HUES6 (cell line): Measurements from ENCODE around the gene CARD11.
"Not testable (repeated sequence)": the region's sequence is repeated elsewhere in the genome, so short reads cannot be mapped to it uniquely, and the experiment has no call there.

Experiments used
- H3K27ac ChIP-seq: 2 replicates; pipeline ENCODE4 v1.7.0; 2013; ENCODE audit warnings: low read depth, mild to moderate bottlenecking, low read length, inconsistent platforms
- H3K27me3 ChIP-seq: 2 replicates; pipeline ENCODE4 v1.6.1; 2013; ENCODE audit warnings: low read length; ENCODE audit not compliant: control insufficient read depth, insufficient read depth
- H3K36me3 ChIP-seq: 2 replicates; pipeline ENCODE4 v1.6.1; 2013; ENCODE audit warnings: low read length; ENCODE audit not compliant: control insufficient read depth, insufficient read depth
- H3K4me1 ChIP-seq: 2 replicates; pipeline ENCODE4 v1.6.1; 2013; ENCODE audit warnings: low read length; ENCODE audit not compliant: control insufficient read depth, insufficient read depth
- H3K4me3 ChIP-seq: 2 replicates; pipeline ENCODE4 v1.5.1; 2013; ENCODE audit warnings: low read depth, low read length
- H3K9ac ChIP-seq: one replicate; pipeline ENCODE4 v1.6.1; 2013; ENCODE audit warnings: mild to moderate bottlenecking, low read length
- H3K9me3 ChIP-seq: 2 replicates; pipeline ENCODE4 v1.6.1; 2013; ENCODE audit warnings: low read depth, low read length; ENCODE audit not compliant: control insufficient read depth, insufficient read depth

CARD11 gene

DNA sequence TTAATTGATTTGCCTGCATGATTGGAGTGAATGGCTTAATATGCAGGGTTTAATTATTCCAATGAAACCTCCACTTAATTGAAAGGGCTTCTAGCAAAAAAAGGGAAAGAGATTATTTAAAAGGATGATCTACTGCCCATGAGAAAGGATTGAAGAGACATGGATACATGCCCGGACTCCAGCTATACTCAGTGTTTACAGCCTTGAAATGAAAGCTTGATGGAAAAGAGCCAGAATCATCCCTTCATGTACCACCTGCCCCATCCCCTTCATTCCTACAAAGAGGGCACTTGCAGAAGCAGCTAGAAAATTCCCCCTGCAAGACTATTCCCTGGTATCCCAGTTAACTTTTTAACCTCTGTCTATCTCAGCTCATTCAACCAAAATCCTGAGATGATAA, 78.4 kb downstream of the CARD11 start:
- H3K9me3 ChIP-seq = peaks cover 24% of the 10 kb centered on the region
- no peaks in the 10 kb centered on the region for H3K27me3 ChIP-seq
- no peak overlapping the region for H3K27ac ChIP-seq
- H3K4me3 ChIP-seq = no peak overlapping the region
- H3K9ac ChIP-seq = no peak overlapping the region
- no peaks in the 10 kb centered on the region for H3K36me3 ChIP-seq
- no peaks in the 10 kb centered on the region for H3K4me1 ChIP-seq

DNA sequence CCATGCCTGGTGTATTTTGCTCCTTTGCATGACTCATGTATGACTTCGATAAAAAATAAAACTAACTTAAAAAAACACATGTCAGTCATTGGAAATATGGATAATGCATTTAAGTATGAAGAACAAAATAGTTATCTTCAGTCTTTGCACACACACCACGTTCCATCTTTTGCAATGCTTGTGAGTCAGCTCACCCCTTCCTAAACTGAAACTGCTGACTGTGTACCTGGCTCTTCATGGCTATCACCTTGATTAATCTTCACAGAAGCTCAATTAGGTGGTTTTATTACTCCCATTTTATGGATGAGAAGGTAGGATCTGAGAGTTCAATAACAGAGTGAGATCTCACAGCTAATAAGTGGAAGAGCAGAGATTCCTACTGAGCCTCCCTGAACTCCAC, 79.5 kb downstream of the CARD11 start:
- H3K9ac ChIP-seq = no peak overlapping the region
- no peaks in the 10 kb centered on the region for H3K36me3 ChIP-seq
- H3K27ac ChIP-seq = no peak overlapping the region
- H3K4me1 ChIP-seq = no peaks in the 10 kb centered on the region
- no peaks in the 10 kb centered on the region for H3K27me3 ChIP-seq
- H3K4me3 ChIP-seq = no peak overlapping the region
- H3K9me3 ChIP-seq = peaks cover 24% of the 10 kb centered on the region

DNA sequence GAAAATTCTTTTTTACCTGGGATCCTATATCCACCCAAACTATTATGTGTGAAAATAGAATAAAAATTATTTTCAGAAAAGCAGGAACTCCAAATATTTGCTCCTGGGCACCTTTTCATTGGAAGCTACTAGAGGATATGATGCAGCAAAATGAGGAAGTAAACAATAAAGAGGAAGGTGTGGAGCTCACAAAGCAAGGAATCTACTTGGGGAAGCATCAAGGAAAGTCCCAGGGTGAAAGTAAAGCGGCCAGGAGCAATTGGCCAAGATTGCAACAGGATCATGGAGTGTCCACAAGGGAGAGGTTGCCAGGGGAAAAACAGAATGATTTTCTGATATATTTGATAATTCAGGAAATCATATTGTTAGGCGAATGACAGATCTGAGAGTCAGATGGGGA, 80.8 kb downstream of the CARD11 start:
- H3K27me3 ChIP-seq = no peaks in the 10 kb centered on the region
- H3K36me3 ChIP-seq = 0 out of 2 replicates have a peak, but pooled peaks cover under 1% of the 10 kb centered on the region
- no peak overlapping the region for H3K4me3 ChIP-seq
- H3K9ac ChIP-seq = no peak overlapping the region
- H3K27ac ChIP-seq = no peak overlapping the region
- peaks cover 24% of the 10 kb centered on the region for H3K9me3 ChIP-seq
- no peaks in the 10 kb centered on the region for H3K4me1 ChIP-seq

- Histone ChIP-seq H3K9me3 (peaks cover 5% of the 10 kb centered on the region; the same call in 1 of the 2 replicates), H3K27me3 (no peaks in the 10 kb centered on the region), H3K9ac (no peak overlapping the region), H3K36me3 (peaks cover 6% of the 10 kb centered on the region; the same call in 1 of the 2 replicates), H3K4me1 (no peaks in the 10 kb centered on the region; the same call in 1 of the 2 replicates), H3K4me3 (no peak overlapping the region), H3K27ac (no peak overlapping the region)
These were observed 83.7 kb downstream of the CARD11 start for GRCh38 chr7:2959828-2960599.

DNA sequence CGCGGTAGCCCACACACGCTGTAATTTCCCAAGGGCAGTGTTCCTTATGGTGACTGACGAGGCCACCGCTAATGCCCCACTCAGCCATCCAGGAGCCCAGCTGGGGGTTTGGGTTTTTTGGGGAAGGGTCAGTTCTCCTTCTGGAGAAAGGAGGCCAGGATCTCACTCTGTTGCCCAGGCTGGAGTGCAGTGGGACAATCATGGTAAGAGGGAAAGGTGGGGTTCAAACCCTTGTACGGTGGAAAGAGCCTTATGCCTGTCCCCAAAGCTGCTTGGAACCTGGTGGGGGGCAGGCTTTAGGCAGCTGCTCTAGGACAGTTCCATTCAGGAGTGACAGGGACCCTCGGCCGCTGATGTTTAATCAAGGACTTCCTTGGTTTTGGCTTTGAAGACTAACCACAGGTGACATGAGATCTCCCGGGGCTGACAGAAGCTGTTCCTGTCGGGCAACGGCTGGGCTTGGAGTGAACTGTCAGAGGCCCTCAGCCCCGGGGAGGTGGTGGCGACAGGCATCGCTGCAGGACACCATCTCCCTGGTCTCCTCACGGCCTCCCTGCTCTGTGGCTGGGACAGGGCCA, 84.5 kb downstream of the CARD11 start:
- no peaks in the 10 kb centered on the region; the same call in 1 of the 2 replicates for H3K4me1 ChIP-seq

DNA sequence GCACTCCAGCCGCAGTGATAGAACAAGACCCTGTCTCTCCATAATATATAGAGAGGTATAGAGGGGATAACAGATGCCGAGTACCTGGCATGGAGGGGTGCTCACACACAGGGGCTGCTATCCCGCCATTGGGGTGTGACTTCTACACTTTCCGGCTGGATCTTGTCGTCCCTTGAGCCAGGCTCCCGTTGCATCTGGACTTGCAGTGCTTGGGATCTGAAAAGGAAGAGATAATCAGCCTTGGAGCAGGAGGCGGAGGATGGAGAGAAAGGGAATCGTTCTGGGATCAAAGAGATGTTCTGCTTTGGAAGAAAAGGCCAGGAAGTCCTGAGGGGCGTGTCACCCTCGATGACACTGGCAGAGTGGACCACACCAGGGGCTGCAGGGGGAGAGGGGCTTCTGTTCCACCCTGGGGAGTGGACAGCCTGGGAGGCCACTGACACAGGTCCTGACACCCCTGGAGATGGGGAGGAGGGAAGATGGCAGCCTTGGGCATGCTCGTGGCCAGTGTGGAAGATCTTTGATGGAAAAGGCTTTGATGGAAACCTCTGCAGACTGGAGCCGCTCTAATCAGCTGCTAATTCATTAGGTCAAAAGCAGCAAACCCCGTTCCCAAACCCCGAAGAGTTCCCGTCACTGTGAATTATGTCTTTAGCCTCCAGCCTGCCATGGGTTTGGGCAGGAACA, 85.1 kb downstream of the CARD11 start:
- Histone ChIP-seq H3K9ac (no peak overlapping the region), H3K4me1 (no peaks in the 10 kb centered on the region; the same call in 1 of the 2 replicates), H3K4me3 (no peak overlapping the region), H3K27me3 (no peaks in the 10 kb centered on the region), H3K9me3 (no peaks in the 10 kb centered on the region), H3K36me3 (peaks cover 7% of the 10 kb centered on the region), H3K27ac (no peak overlapping the region)

More for the DNA sequence above, 84.5 kb downstream of the CARD11 start:
- Histone ChIP-seq H3K4me3 (no peak overlapping the region), H3K9ac (no peak overlapping the region), H3K36me3 (peaks cover 6% of the 10 kb centered on the region; the same call in 1 of the 2 replicates), H3K9me3 (peaks cover under 1% of the 10 kb centered on the region; the same call in 1 of the 2 replicates), H3K27ac (no peak overlapping the region), H3K27me3 (no peaks in the 10 kb centered on the region)

GRCh38 chr7:2957369-2957727, 86.3 kb downstream of the CARD11 start:
- not testable (repeated sequence) for H3K9me3 ChIP-seq, H3K27ac ChIP-seq, H3K27me3 ChIP-seq, H3K4me3 ChIP-seq, H3K9ac ChIP-seq, H3K4me1 ChIP-seq, H3K36me3 ChIP-seq

- Histone ChIP-seq H3K9ac (no peak overlapping the region), H3K36me3 (peaks cover 12% of the 10 kb centered on the region), H3K9me3 (0 out of 2 replicates have a peak, but pooled peaks cover 3% of the 10 kb centered on the region), H3K4me3 (no peak overlapping the region), H3K27ac (no peak overlapping the region), H3K4me1 (no peaks in the 10 kb centered on the region; the same call in 1 of the 2 replicates), H3K27me3 (no peaks in the 10 kb centered on the region)
These were observed 86.9 kb downstream of the CARD11 start for GRCh38 chr7:2956526-2957368.

DNA sequence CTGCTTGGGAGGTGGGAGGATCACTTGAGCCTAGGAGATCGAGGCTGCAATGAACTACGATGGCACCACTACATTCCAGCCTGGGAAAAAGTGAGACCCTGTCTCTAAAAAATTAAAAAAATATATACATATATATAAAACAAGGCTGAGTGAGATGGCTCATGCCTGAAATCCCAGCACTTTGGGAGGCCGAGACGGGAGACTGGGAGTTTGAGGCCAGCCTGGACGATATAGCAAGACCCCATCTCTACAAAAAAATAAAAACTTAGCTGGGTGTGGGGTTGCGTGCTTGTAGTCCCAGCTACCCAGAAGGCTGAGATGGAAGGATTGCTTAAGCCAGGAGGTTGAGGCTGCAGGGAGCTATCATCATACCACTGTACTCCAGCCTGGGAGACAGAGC, 87.6 kb downstream of the CARD11 start:
- H3K4me1 ChIP-seq = no peaks in the 10 kb centered on the region; the same call in 1 of the 2 replicates
- H3K36me3 ChIP-seq = peaks cover 12% of the 10 kb centered on the region
- H3K9ac ChIP-seq = no peak overlapping the region
- H3K27ac ChIP-seq = no peak overlapping the region
- 0 out of 2 replicates have a peak, but pooled peaks cover 3% of the 10 kb centered on the region for H3K9me3 ChIP-seq
- no peaks in the 10 kb centered on the region for H3K27me3 ChIP-seq
- no peak overlapping the region for H3K4me3 ChIP-seq

- H3K9ac ChIP-seq = no peak overlapping the region
- no peaks in the 10 kb centered on the region; the same call in 1 of the 2 replicates for H3K4me1 ChIP-seq
- H3K27me3 ChIP-seq = no peaks in the 10 kb centered on the region
- peaks cover 6% of the 10 kb centered on the region; the same call in 1 of the 2 replicates for H3K9me3 ChIP-seq
- no peak overlapping the region for H3K4me3 ChIP-seq
- no peak overlapping the region for H3K27ac ChIP-seq
- peaks cover 14% of the 10 kb centered on the region for H3K36me3 ChIP-seq
These were observed 88.4 kb downstream of the CARD11 start for GRCh38 chr7:2955269-2955668.
